OCI-M2 (cell line): ENCODE data around the gene CDH2.

ENCODE experiments used
- DNase-seq: peaks from one replicate; lab custom pipeline; 2025; ENCODE audit not compliant: unreplicated experiment; lab: John Stamatoyannopoulos, UW

Gene CDH2

GRCh38 chr18:28091197-28091596 lies 85.7 kb downstream of the CDH2 start:
- DNase-seq = no peak

GRCh38 chr18:28088477-28088876 lies 88.5 kb downstream of the CDH2 start:
- no peak for DNase-seq

- DNase-seq = no peak
Observed at GRCh38 chr18:28086670-28087552, 90.0 kb downstream of the CDH2 start.

GRCh38 chr18:28081516-28081915 lies 95.4 kb downstream of the CDH2 start:
- no peak for DNase-seq

- no peak for DNase-seq
Observed at GRCh38 chr18:28080876-28081300, 96.0 kb downstream of the CDH2 start.

GRCh38 chr18:28079883-28080282 lies 97.0 kb downstream of the CDH2 start:
- DNase-seq = no peak

GRCh38 chr18:28078849-28079248 lies 98.1 kb downstream of the CDH2 start:
- DNase-seq = no peak

- DNase-seq = no peak
Observed at GRCh38 chr18:28078298-28078697, 98.6 kb downstream of the CDH2 start.

GRCh38 chr18:28075501-28075900 lies 101.4 kb downstream of the CDH2 start:
- DNase-seq = no peak

GRCh38 chr18:28074076-28074475 lies 102.9 kb downstream of the CDH2 start:
- DNase-seq = no peak

GRCh38 chr18:28073658-28074057 lies 103.3 kb downstream of the CDH2 start:
- DNase-seq = no peak

GRCh38 chr18:28071199-28071598 lies 105.7 kb downstream of the CDH2 start:
- DNase-seq = no peak

GRCh38 chr18:28068207-28068606 lies 108.7 kb downstream of the CDH2 start:
- no peak for DNase-seq

- no peak for DNase-seq
Observed at GRCh38 chr18:28067346-28067745, 109.6 kb downstream of the CDH2 start.

- no peak for DNase-seq
Observed at GRCh38 chr18:28065793-28066186, 111.1 kb downstream of the CDH2 start.

- DNase-seq = no peak
Observed at GRCh38 chr18:28065031-28065792, 111.7 kb downstream of the CDH2 start.

- DNase-seq = no peak
Observed at GRCh38 chr18:28063926-28064325, 113.0 kb downstream of the CDH2 start.

GRCh38 chr18:28063271-28063761 lies 113.6 kb downstream of the CDH2 start:
- no peak for DNase-seq

GRCh38 chr18:28062443-28062842 lies 114.5 kb downstream of the CDH2 start:
- DNase-seq = no peak

- no peak for DNase-seq
Observed at GRCh38 chr18:28059861-28060260, 117.1 kb downstream of the CDH2 start.

GRCh38 chr18:28050545-28050944 lies 126.4 kb downstream of the CDH2 start:
- no peak for DNase-seq

GRCh38 chr18:28048612-28049011 lies 128.3 kb downstream of the CDH2 start:
- DNase-seq = no peak
